KMS-11 (cell line): Measurements from ENCODE around the gene PRDX1.

Source experiments
- H2AFZ ChIP-seq: fragments of 200-600 bp; sonication (generic); 2 replicates; pipeline ENCODE4 v1.6.1; 2016; ENCODE audit warnings: antibody characterized with exemption, mixed run types, low read depth
- H3K27ac ChIP-seq: fragments of 200-600 bp; sonication (generic); 2 replicates; pipeline ENCODE4 v1.6.1; 2016; ENCODE audit warnings: mild to moderate bottlenecking, mixed run types
- H3K27me3 ChIP-seq: fragments of 200-600 bp; sonication (generic); 2 replicates; pipeline ENCODE4 v1.6.1; 2017; ENCODE audit warnings: mild to moderate bottlenecking, low read depth, mixed run types, moderate library complexity; ENCODE audit not compliant: insufficient read depth
- H3K36me3 ChIP-seq: fragments of 200-600 bp; sonication (generic); 2 replicates; pipeline ENCODE4 v1.6.1; 2017; ENCODE audit warnings: mild to moderate bottlenecking, mixed run types; ENCODE audit not compliant: insufficient read depth
- H3K4me1 ChIP-seq: fragments of 200-600 bp; sonication (generic); 2 replicates; pipeline ENCODE4 v1.6.1; 2016; ENCODE audit warnings: mild to moderate bottlenecking, low read depth, mixed run types; ENCODE audit not compliant: poor library complexity, severe bottlenecking
- H3K4me2 ChIP-seq: fragments of 200-600 bp; sonication (generic); 2 replicates; pipeline ENCODE4 v1.7.0; 2016; ENCODE audit warnings: mild to moderate bottlenecking, mixed run types
- H3K4me3 ChIP-seq: fragments of 200-600 bp; sonication (generic); IDR thresholded peaks from 2 replicates; pipeline ENCODE4 v1.6.1; 2017; ENCODE audit warnings: low read depth, low read length, mixed read lengths; ENCODE audit not compliant: insufficient read depth
- H3K79me2 ChIP-seq: fragments of 200-600 bp; sonication (generic); 2 replicates; pipeline ENCODE4 v1.6.1; 2016; ENCODE audit warnings: low read depth, mixed run types; ENCODE audit not compliant: insufficient read depth
- H3K9ac ChIP-seq: fragments of 200-600 bp; sonication (generic); 2 replicates; pipeline ENCODE4 v1.6.1; 2016; ENCODE audit warnings: mild to moderate bottlenecking, mixed run types
- H4K20me1 ChIP-seq: fragments of 200-600 bp; sonication (generic); 2 replicates; pipeline ENCODE4 v1.6.1; 2016; ENCODE audit warnings: mild to moderate bottlenecking, mixed run types; ENCODE audit not compliant: insufficient read depth
- TF ChIP-seq, protein P1 (sequence below): fragments of 200-600 bp; sonication (generic); conservative IDR thresholded peaks from 2 replicates; pipeline ENCODE4 v1.6.1; 2017; ENCODE audit warnings: low read depth, mild to moderate bottlenecking, antibody characterized with exemption, low read length, moderate library complexity, mixed read lengths

The PRDX1 gene

GRCh38 chr1:45557422-45557944, 35.8 kb upstream of the PRDX1 start:
- H3K4me1 ChIP-seq: peaks cover 7% of the 10 kb centered on the region
- H3K27ac ChIP-seq: no peak overlapping the region
- no peak overlapping the region for H2AFZ ChIP-seq
- no peaks in the 10 kb centered on the region for H3K27me3 ChIP-seq
- no peaks in the 10 kb centered on the region for H4K20me1 ChIP-seq
- no peak overlapping the region for H3K4me3 ChIP-seq
- no peak overlapping the region for H3K4me2 ChIP-seq
- TF ChIP-seq, protein P1, sequence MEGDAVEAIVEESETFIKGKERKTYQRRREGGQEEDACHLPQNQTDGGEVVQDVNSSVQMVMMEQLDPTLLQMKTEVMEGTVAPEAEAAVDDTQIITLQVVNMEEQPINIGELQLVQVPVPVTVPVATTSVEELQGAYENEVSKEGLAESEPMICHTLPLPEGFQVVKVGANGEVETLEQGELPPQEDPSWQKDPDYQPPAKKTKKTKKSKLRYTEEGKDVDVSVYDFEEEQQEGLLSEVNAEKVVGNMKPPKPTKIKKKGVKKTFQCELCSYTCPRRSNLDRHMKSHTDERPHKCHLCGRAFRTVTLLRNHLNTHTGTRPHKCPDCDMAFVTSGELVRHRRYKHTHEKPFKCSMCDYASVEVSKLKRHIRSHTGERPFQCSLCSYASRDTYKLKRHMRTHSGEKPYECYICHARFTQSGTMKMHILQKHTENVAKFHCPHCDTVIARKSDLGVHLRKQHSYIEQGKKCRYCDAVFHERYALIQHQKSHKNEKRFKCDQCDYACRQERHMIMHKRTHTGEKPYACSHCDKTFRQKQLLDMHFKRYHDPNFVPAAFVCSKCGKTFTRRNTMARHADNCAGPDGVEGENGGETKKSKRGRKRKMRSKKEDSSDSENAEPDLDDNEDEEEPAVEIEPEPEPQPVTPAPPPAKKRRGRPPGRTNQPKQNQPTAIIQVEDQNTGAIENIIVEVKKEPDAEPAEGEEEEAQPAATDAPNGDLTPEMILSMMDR: no peak
- H3K79me2 ChIP-seq: peaks cover 8% of the 10 kb centered on the region; the same call in 1 of the 2 replicates
- H3K36me3 ChIP-seq: no peaks in the 10 kb centered on the region
- no peak overlapping the region for H3K9ac ChIP-seq

- H3K4me2 ChIP-seq: no peak overlapping the region
- H4K20me1 ChIP-seq: no peaks in the 10 kb centered on the region
- TF ChIP-seq, protein P1: no peak
- H2AFZ ChIP-seq: no peak overlapping the region
- no peak overlapping the region for H3K9ac ChIP-seq
- H3K27me3 ChIP-seq: no peaks in the 10 kb centered on the region
- peaks cover 16% of the 10 kb centered on the region for H3K4me1 ChIP-seq
- peaks cover 18% of the 10 kb centered on the region for H3K79me2 ChIP-seq
- H3K36me3 ChIP-seq: no peaks in the 10 kb centered on the region
- no peak overlapping the region for H3K4me3 ChIP-seq
- H3K27ac ChIP-seq: no peak overlapping the region
Observed at GRCh38 chr1:45554198-45554597, 32.5 kb upstream of the PRDX1 start.

DNA sequence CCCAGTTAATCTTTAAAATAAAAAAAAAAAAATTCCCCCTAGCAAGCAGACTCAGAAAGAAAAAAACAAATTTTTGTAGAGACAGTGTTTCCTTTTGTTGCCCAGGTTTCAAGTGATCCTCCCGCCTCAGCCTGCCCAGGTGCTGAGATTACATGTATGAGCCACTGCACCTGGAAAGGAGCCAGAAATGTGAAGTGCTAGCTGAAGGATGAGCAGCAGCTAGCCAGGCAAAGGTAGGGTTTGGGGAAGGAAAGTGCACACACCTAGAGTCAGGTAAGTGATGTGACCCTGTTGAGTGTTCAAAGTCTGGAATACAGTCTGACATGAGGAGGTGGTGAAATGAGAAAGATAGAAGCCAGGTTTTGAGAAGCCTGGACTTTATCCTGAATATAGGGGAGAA, 30.6 kb upstream of the PRDX1 start:
- H3K4me2 ChIP-seq: peak overlapping the region; percentile 98; the same call in 1 of the 2 replicates
- H3K9ac ChIP-seq: no peak overlapping the region
- H3K4me3 ChIP-seq: no peak overlapping the region

DNA sequence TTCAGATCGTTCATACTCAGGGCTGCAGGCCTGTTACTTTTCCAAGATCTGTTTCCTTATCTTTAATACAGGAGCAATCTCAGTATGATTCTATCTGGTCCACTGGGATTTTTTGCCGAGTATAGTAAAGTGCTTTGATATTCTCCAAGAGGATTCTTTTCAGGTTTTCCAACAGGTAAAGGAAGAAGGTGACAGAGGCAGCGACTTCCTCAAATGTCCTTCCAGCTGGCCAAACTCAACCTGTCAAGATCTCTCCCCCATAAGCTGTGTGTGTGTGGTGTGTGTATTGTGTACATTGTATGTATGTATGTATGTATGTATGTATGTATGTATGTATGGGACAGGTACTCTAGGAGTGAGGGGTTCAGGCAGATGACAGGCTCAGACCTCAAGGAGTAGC, 30.0 kb upstream of the PRDX1 start:
- H3K27me3 ChIP-seq: no peaks in the 10 kb centered on the region
- H3K79me2 ChIP-seq: peaks cover 18% of the 10 kb centered on the region
- no peaks in the 10 kb centered on the region for H4K20me1 ChIP-seq
- H3K9ac ChIP-seq: peak overlapping the region; percentile 69
- no peaks in the 10 kb centered on the region for H3K36me3 ChIP-seq
- peak overlapping the region; percentile 83 for H3K4me3 ChIP-seq
- TF ChIP-seq, protein P1: no peak
- H3K4me1 ChIP-seq: peaks cover 10% of the 10 kb centered on the region
- H2AFZ ChIP-seq: peak overlapping the region; percentile 92; the same call in 1 of the 2 replicates
- peak overlapping the region; percentile 60 for H3K27ac ChIP-seq
- peak overlapping the region; percentile 98 for H3K4me2 ChIP-seq

More for the DNA sequence above, 30.6 kb upstream of the PRDX1 start:
- Histone ChIP-seq H3K36me3 (no peaks in the 10 kb centered on the region), H2AFZ (no peak overlapping the region), H4K20me1 (no peaks in the 10 kb centered on the region), H3K4me1 (peaks cover 12% of the 10 kb centered on the region), H3K27ac (peak overlapping the region; percentile 60; the same call in 1 of the 2 replicates), H3K79me2 (peaks cover 18% of the 10 kb centered on the region), H3K27me3 (no peaks in the 10 kb centered on the region)
- TF ChIP-seq, protein P1: no peak
